ENCODE results near the gene LENG8.
"Not testable (repeated sequence)": the region's sequence is repeated elsewhere in the genome, so short reads cannot be mapped to it uniquely, and the experiment has no call there.

DNA sequence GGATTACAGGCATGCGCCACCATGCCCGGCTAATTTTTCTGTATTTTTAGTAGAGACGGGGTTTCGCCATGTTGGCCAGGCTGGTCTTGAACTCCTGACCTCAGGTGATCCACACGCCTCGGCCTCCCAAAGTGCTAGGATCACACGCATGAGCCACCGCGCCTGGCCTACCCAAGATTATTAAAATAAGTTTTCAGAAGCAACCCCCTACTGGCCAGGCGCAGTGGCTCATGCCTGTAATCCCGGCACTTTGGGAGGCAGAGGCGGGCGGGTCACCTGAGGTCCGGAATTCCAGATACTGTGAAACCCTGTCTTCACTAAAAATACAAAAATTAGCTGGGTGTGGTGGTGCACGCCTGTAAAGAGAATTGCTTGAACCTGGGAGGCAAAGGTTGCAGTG lies 2.6 kb upstream of the LENG8 start:
- TF ChIP-seq, protein P1, sequence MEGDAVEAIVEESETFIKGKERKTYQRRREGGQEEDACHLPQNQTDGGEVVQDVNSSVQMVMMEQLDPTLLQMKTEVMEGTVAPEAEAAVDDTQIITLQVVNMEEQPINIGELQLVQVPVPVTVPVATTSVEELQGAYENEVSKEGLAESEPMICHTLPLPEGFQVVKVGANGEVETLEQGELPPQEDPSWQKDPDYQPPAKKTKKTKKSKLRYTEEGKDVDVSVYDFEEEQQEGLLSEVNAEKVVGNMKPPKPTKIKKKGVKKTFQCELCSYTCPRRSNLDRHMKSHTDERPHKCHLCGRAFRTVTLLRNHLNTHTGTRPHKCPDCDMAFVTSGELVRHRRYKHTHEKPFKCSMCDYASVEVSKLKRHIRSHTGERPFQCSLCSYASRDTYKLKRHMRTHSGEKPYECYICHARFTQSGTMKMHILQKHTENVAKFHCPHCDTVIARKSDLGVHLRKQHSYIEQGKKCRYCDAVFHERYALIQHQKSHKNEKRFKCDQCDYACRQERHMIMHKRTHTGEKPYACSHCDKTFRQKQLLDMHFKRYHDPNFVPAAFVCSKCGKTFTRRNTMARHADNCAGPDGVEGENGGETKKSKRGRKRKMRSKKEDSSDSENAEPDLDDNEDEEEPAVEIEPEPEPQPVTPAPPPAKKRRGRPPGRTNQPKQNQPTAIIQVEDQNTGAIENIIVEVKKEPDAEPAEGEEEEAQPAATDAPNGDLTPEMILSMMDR (IDR thresholded peaks at IDR 0.05) = not testable (repeated sequence)
- not testable (repeated sequence) for TF ChIP-seq POLR2A (IDR thresholded peaks at IDR 0.05)

Data from upper lobe of left lung (tissue), 4 donors.